ENCODE results near the gene CACNA2D4.

Gene CACNA2D4

DNA sequence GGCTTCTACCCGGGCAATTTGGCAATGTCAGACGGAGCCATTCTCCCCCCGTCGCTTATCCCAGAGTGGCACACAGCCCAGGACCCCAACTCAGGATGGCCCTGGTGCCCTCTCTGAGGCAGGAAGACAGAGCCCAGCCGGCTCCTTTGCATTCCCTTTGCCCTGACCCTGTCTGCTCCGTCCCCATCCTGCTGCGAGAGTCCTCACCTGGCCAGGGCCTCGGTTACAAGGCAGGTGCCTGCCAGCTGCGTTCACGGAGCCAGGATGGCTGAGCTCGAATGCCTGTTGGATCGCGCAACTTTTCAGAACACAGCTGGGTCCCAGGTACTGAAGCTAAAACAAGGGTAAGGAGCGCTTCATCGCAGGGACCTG lies 79.5 kb downstream of the CACNA2D4 start:
- DNase-seq (ENCODE audit: low read depth): no peak
- H3K4me3 ChIP-seq (ENCODE audit: low read depth, low read length): no peak overlapping the region
- TF ChIP-seq, protein P1, sequence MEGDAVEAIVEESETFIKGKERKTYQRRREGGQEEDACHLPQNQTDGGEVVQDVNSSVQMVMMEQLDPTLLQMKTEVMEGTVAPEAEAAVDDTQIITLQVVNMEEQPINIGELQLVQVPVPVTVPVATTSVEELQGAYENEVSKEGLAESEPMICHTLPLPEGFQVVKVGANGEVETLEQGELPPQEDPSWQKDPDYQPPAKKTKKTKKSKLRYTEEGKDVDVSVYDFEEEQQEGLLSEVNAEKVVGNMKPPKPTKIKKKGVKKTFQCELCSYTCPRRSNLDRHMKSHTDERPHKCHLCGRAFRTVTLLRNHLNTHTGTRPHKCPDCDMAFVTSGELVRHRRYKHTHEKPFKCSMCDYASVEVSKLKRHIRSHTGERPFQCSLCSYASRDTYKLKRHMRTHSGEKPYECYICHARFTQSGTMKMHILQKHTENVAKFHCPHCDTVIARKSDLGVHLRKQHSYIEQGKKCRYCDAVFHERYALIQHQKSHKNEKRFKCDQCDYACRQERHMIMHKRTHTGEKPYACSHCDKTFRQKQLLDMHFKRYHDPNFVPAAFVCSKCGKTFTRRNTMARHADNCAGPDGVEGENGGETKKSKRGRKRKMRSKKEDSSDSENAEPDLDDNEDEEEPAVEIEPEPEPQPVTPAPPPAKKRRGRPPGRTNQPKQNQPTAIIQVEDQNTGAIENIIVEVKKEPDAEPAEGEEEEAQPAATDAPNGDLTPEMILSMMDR (IDR thresholded peaks at IDR 0.05; ENCODE audit: low read depth, low read length, missing control alignments): no peak

DNA sequence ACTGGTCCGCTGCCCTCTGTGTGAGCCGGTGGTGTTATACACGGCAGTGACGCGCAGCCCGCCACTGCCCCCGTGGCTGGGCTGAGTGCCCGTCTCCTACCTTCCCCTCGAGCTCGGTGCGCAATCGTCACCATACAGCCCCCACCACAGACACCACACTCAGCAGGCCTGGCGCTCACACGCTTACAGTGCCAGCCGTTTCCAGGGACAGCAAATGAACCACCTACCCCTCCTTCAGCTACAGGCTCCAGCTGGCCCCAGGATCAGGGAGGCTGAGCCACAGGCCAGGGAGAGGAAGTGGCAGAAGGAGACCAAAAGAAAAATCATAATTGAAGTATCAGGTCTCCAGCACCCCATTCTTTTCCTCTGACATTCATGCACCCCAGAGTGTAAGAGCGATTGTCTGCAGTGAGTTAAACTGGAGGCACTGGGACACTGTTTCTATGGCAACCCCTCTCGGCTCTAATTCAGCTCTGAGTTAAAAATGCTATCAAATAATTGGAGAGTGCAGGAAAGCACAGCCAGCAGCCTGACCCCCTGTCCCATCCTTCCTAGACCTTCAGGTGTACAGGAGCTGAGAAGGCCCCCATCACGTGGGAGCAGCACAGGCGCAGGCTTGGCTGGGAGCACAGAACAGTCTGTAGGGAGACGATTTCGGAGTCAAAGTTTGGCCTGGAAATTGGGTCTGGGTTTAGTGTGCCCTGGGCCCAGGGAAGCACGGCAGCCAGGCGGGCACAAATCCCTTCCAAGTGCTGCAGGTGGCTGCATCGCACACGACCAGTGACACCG lies 80.1 kb downstream of the CACNA2D4 start:
- no peak for DNase-seq (ENCODE audit: low read depth)
- TF ChIP-seq, protein P1 (IDR thresholded peaks at IDR 0.05; ENCODE audit: low read depth, low read length, missing control alignments): no peak

DNA sequence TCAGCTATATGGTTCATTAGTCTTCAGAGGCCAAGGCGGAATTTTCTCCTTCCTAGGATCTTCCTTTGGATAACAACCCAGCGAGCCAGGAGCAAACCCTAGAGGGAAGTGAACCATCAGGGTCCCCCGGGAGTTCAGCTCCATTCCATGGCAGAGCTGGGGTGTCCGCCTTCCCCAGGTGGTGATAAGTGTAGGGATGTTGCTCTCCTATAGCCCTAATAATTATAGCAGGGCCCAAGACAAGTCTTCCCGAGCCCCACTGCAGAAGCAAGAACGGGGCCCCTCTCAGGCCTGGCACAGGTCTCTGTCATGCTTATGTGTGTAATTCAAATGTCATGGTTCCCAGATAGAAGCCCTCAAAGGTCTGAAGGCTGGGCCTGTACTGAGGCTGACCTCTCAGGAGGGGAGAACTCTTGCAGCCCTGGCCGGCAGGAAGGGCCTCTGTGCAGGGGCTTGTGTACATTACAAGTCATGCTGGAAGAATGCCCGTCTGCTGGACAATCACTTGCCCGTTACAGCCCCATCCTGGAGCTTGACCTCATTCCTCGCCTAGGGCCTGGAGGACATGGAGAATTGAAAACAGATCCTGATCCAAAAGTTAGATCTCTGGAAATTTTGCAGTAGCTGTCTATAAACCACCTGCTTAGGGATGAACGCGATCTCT lies 80.8 kb downstream of the CACNA2D4 start:
- TF ChIP-seq, protein P1 (IDR thresholded peaks at IDR 0.05; ENCODE audit: low read depth, low read length, missing control alignments): no peak
- no peak for DNase-seq (ENCODE audit: low read depth)
- H3K4me3 ChIP-seq (ENCODE audit: low read depth, low read length): no peak overlapping the region

More for the DNA sequence above, 80.1 kb downstream of the CACNA2D4 start:
- no peak overlapping the region for H3K4me3 ChIP-seq (ENCODE audit: low read depth, low read length)

DNA sequence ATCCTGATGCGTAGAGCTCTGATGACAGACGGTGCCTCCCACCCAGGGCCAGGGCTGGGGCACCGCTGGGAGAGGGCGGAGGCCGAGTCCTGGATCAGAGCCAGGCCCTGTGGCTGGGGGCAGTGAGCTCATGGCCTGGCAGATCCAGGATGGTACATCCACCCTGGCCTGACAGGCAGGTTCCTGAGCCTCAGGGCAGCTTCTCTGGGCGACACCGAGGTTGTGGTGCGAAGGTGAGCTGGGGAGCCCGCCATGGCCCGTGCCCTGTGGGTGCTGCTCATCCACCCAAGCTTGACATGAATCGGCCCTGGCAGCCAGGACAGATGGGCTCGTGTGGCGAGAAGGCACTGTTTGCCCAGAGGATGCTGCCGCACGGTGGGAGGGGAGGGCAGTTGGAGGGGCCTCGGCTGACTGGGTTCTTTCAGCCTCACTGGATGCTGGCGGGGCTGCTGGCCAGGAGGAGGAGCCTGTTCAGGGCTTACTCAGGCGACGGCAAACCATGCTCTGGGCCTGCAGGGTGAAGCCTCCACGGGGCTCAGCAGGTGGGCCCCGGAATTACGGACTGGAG lies 81.5 kb downstream of the CACNA2D4 start:
- no peak overlapping the region for H3K4me3 ChIP-seq (ENCODE audit: low read depth, low read length)
- DNase-seq (ENCODE audit: low read depth): no peak
- TF ChIP-seq, protein P1 (IDR thresholded peaks at IDR 0.05; ENCODE audit: low read depth, low read length, missing control alignments): no peak

DNA sequence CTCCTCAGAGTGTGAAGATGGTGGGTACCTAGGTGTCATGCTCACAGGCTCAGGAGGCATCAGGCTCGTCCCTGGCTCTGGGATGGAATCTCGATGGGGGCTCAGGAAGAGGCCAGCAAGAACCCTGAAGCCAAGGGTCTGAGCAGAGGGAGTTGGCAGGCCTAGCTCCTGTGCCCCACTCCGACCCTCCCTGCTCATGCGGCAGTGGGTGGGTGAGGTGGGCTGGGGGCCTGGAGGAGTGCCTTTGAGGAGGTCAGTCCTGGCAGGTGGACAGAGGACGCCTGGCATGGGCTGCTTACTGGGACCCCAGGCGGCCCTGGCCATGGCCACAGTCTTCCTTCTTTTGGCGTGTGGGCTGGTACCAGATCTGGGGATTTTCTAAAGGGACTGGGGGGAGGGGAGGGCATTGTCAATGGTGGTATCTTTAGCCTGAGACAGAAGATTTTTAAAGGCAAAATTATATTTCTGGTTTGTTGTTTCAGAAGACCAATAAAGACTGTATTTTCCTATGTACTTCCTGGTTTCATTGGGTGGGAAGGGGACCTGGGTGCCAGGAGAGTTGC lies 82.1 kb downstream of the CACNA2D4 start:
- TF ChIP-seq, protein P1 (IDR thresholded peaks at IDR 0.05; ENCODE audit: low read depth, low read length, missing control alignments): no peak
- DNase-seq (ENCODE audit: low read depth): no peak
- H3K4me3 ChIP-seq (ENCODE audit: low read depth, low read length): no peak overlapping the region

DNA sequence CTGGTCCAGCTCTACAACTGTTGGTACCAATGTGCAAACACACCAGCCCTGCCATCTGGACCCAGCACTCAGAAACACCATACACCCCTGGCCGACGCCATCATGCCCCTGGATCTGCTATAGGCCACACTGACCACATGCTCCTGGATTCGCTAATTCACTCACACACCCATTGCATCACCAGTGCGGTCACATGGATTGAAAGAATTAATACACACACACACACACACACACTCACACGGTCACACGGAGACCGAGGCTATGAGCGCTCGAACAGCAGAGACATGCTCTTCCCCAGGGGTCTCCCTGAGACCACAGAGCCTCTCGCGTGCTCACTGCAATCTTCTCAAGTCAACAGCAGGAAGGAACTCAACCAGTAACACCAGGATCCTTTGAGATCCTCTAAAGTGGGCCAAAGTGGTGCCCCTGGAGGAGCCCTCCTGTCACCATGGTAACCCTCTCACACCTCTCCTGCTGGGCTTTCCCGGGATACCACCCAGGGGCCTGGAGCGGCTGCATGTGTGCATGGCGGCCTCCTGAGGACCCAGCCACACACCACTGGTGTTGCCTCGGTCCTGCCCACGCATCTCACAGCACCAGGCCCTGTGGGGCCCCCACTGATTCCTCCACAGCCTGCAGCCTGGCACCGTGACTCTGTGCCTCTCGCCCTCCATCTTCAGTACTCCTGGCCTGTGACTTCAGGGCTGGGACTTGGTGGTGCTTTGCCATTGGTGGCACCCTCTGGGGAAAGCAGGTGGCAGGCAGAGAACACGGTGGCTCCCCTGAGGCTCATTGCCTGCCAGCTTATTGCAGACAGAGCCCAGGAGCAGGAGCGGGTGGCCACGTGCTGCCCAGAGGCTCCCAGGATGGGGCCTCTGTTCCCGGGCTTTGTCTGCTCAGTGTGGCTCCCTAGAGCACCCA lies 83.0 kb downstream of the CACNA2D4 start:
- no peak for DNase-seq (ENCODE audit: low read depth)
- TF ChIP-seq, protein P1 (IDR thresholded peaks at IDR 0.05; ENCODE audit: low read depth, low read length, missing control alignments): no peak
- no peak overlapping the region for H3K4me3 ChIP-seq (ENCODE audit: low read depth, low read length)
